Measurements from ENCODE around the gene DTX4. TPM values are rescaled to one million over a fixed set of nuclear protein-coding genes. Genes with fewer than 3 reads are reported as not detected.

DTX4 gene
- total and polyA plus RNA-seq, 8 donors: 5.4 to 58.0 (median 18.3) TPM

GRCh38 chr11:59187587-59187986 is 15.7 kb downstream of the DTX4 start:
- Histone ChIP-seq H3K4me1 (peaks cover 50 to 83% (median 69%) of the 10 kb centered on the region in 4 donors), H3K36me3 (peaks cover 11 to 47% (median 35%) of the 10 kb centered on the region in 4 donors), H3K9me3 (no peaks in the 10 kb centered on the region), H3K27ac (peak overlapping the region; percentile 77 to 86 (median 81)), H3K4me3 (no peak overlapping the region), H3K27me3 (no peaks in the 10 kb centered on the region)
- no peak for TF ChIP-seq EP300 (IDR thresholded peaks at IDR 0.05)
- TF ChIP-seq POLR2AphosphoS5 (IDR thresholded peaks at IDR 0.05): peak in 2 of 3 donors; percentile 55 to 71
- TF ChIP-seq CTCF (IDR thresholded peaks at IDR 0.05): no peak
- no peak for TF ChIP-seq POLR2A (IDR thresholded peaks at IDR 0.05)
- 45 to 56% (median 56%) methylated on average over 6 of the region's 6 CpGs for WGBS, 5 donors
- DNase-seq: peak; percentile 55 to 82
- intact Hi-C loops (cut with DNase I; ENCODE audit: low total_unique reads): no loop called here

- Histone ChIP-seq H3K27me3 (no peaks in the 10 kb centered on the region), H3K27ac (peak overlapping the region in 4 of 5 donors; percentile 1 to 64 (median 24)), H3K9me3 (no peaks in the 10 kb centered on the region), H3K4me3 (no peak overlapping the region), H3K36me3 (peaks cover 11 to 51% (median 42%) of the 10 kb centered on the region in 4 donors), H3K4me1 (peaks cover 42 to 70% (median 61%) of the 10 kb centered on the region in 4 donors)
- no peak for TF ChIP-seq CTCF (IDR thresholded peaks at IDR 0.05)
- TF ChIP-seq EP300 (IDR thresholded peaks at IDR 0.05): no peak
- TF ChIP-seq POLR2A (IDR thresholded peaks at IDR 0.05): no peak
- no peak for TF ChIP-seq POLR2AphosphoS5 (IDR thresholded peaks at IDR 0.05)
- intact Hi-C loops (cut with DNase I; ENCODE audit: low total_unique reads): no loop called here
- DNase-seq: no peak
- 75 to 85% (median 81%) methylated on average over 4 of the region's 4 CpGs for WGBS, 5 donors
Measured at GRCh38 chr11:59188954-59189353, 17.0 kb downstream of the DTX4 start.

- H3K4me1 ChIP-seq: peaks cover 33 to 59% (median 52%) of the 10 kb centered on the region in 4 donors
- DNase-seq: peak in 1 of 2 donors; percentile 81
- peaks cover 11 to 61% (median 50%) of the 10 kb centered on the region in 4 donors for H3K36me3 ChIP-seq
- H3K27me3 ChIP-seq: no peaks in the 10 kb centered on the region
- H3K4me3 ChIP-seq: no peak overlapping the region
- H3K27ac ChIP-seq: peak overlapping the region; percentile 1 to 64 (median 25)
- TF ChIP-seq CTCF (IDR thresholded peaks at IDR 0.05) (no peak), POLR2AphosphoS5 (IDR thresholded peaks at IDR 0.05) (peak in 1 of 3 donors; percentile 31)
- H3K9me3 ChIP-seq: no peaks in the 10 kb centered on the region
- 13 to 23% (median 17%) methylated on average over 4 of the region's 4 CpGs for WGBS, 5 donors
- intact Hi-C loops (cut with DNase I; ENCODE audit: low total_unique reads): no loop called here
Measured at GRCh38 chr11:59189986-59190385, 18.1 kb downstream of the DTX4 start.

- Histone ChIP-seq H3K27ac (peak overlapping the region in 1 of 5 donors; percentile 3), H3K9me3 (no peaks in the 10 kb centered on the region), H3K27me3 (no peaks in the 10 kb centered on the region), H3K4me1 (peaks cover 26 to 53% (median 43%) of the 10 kb centered on the region in 4 donors), H3K4me3 (no peak overlapping the region), H3K36me3 (peaks cover 11 to 72% (median 61%) of the 10 kb centered on the region in 4 donors)
- WGBS, 5 donors: 72 to 89% (median 83%) methylated on average over 4 of the region's 4 CpGs
- DNase-seq: no peak
- TF ChIP-seq EP300 (IDR thresholded peaks at IDR 0.05) (no peak), CTCF (IDR thresholded peaks at IDR 0.05) (no peak), POLR2AphosphoS5 (IDR thresholded peaks at IDR 0.05) (no peak), POLR2A (IDR thresholded peaks at IDR 0.05) (no peak)
- intact Hi-C loops (cut with DNase I; ENCODE audit: low total_unique reads): no loop called here
Measured at GRCh38 chr11:59191095-59191494, 19.2 kb downstream of the DTX4 start.
